Stomach (tissue), 4 donors: ENCODE measurements around the gene MED15.

ENCODE experiments used
- CTCF ChIP-seq, 7 experiments: fragments of 450-650 bp in 4 of 7; fragments of 200-600 bp in 3 of 7; sonication (generic) in 3 of 7; IDR thresholded peaks; one replicate each; pipeline ENCODE4 v1.5.1; 2016 to 2019; ENCODE audit warnings: antibody characterized with exemption in 7 of 7, control low read depth in 2 of 7, mild to moderate bottlenecking in 1 of 7
- POLR2A ChIP-seq, 4 donors: fragments of 450-650 bp; IDR thresholded peaks; one replicate each; pipeline ENCODE4 v1.6.1; 2016; ENCODE audit warnings: antibody characterized with exemption in 4 of 4, control low read depth in 2 of 4, mild to moderate bottlenecking in 1 of 4, moderate library complexity in 1 of 4
- POLR2AphosphoS5 ChIP-seq, 3 donors: sonication (generic); formaldehyde crosslinking; IDR thresholded peaks; one replicate each; pipeline ENCODE4 v1.6.1; 2016; ENCODE audit warnings: antibody characterized with exemption in 3 of 3

- TF ChIP-seq CTCF (IDR thresholded peaks at IDR 0.05) (no peak), POLR2AphosphoS5 (IDR thresholded peaks at IDR 0.05) (no peak), POLR2A (IDR thresholded peaks at IDR 0.05) (no peak)
Observed at GRCh38 chr22:20579273-20580120, 72.1 kb downstream of the MED15 start.
